HG02884 (cell line): ENCODE measurements around the gene FXN.
"Not testable (repeated sequence)": the region's sequence is repeated elsewhere in the genome, so short reads cannot be mapped to it uniquely, and the experiment has no call there.

Experiments used
- ATAC-seq: cut with Tn5 transposase; IDR thresholded peaks from one replicate; pipeline ENCODE4 v1.9.1; 2021; ENCODE audit warnings: mild to moderate bottlenecking, moderate library complexity; ENCODE audit not compliant: unreplicated experiment

The FXN gene

GRCh38 chr9:69023650-69024049 is 11.9 kb upstream of the FXN start:
- ATAC-seq, result no peak

- ATAC-seq, result peak; percentile 78
Measured at GRCh38 chr9:69027355-69028097, 8.0 kb upstream of the FXN start.

- no peak for ATAC-seq
Measured at GRCh38 chr9:69028754-69029153, 6.8 kb upstream of the FXN start.

GRCh38 chr9:69029535-69029934 is 6.0 kb upstream of the FXN start:
- no peak for ATAC-seq

- ATAC-seq, result no peak
Measured at GRCh38 chr9:69030851-69031645, 4.5 kb upstream of the FXN start.

GRCh38 chr9:69034071-69034470 is 1.5 kb upstream of the FXN start:
- ATAC-seq, result no peak

GRCh38 chr9:69036309-69036708 is 757 bp downstream of the FXN start:
- ATAC-seq, result peak; percentile 20

GRCh38 chr9:69036799-69037198 is 1.2 kb downstream of the FXN start:
- ATAC-seq, result no peak

- no peak for ATAC-seq
Measured at GRCh38 chr9:69040646-69041045, 5.1 kb downstream of the FXN start.

GRCh38 chr9:69044240-69045219 is 9.0 kb downstream of the FXN start:
- no peak for ATAC-seq

GRCh38 chr9:69045821-69046220 is 10.3 kb downstream of the FXN start:
- no peak for ATAC-seq

- ATAC-seq, result no peak
Measured at GRCh38 chr9:69046723-69047122, 11.2 kb downstream of the FXN start.

- no peak for ATAC-seq
Measured at GRCh38 chr9:69047371-69047770, 11.8 kb downstream of the FXN start.

- no peak for ATAC-seq
Measured at GRCh38 chr9:69049094-69049493, 13.5 kb downstream of the FXN start.

- ATAC-seq, result not testable (repeated sequence)
Measured at GRCh38 chr9:69050936-69051335, 15.4 kb downstream of the FXN start.

- no peak for ATAC-seq
Measured at GRCh38 chr9:69054989-69055388, 19.4 kb downstream of the FXN start.

- no peak for ATAC-seq
Measured at GRCh38 chr9:69056191-69056815, 20.8 kb downstream of the FXN start.

GRCh38 chr9:69058101-69058500 is 22.5 kb downstream of the FXN start:
- ATAC-seq, result no peak

GRCh38 chr9:69060766-69061165 is 25.2 kb downstream of the FXN start:
- ATAC-seq, result no peak

- ATAC-seq, result no peak
Measured at GRCh38 chr9:69062195-69062594, 26.6 kb downstream of the FXN start.

GRCh38 chr9:69063839-69064238 is 28.3 kb downstream of the FXN start:
- no peak for ATAC-seq
